K562 (cell line): Measurements from ENCODE around the gene CLDN5. TPM values are rescaled to one million over a fixed set of nuclear protein-coding genes. Genes with fewer than 3 reads are reported as not detected.

Experiments used
- COPS2 ChIP-seq: fragments of 450-650 bp; conservative IDR thresholded peaks from 2 replicates; pipeline ENCODE4 v1.6.1; 2016; ENCODE audit warnings: mild to moderate bottlenecking, moderate library complexity
- ETS2 ChIP-seq: IDR thresholded peaks from 2 replicates; pipeline ENCODE4 v1.6.1; 2016; ENCODE audit warnings: borderline replicate concordance, missing genetic modification characterization, mild to moderate bottlenecking, moderate library complexity, missing compliant biosample characterization; ENCODE audit not compliant: poor library complexity, severe bottlenecking
- HCFC1 ChIP-seq: IDR thresholded peaks from 2 replicates; pipeline ENCODE4 v1.6.1; 2012; ENCODE audit warnings: low read depth, low read length, improper control_type of control experiment
- HNRNPLL ChIP-seq: fragments of 200-400 bp; formaldehyde crosslinking; IDR thresholded peaks from 2 replicates; pipeline ENCODE4 v1.6.1; 2017; ENCODE audit warnings: low read length, low read depth, mild to moderate bottlenecking; ENCODE audit not compliant: poor library complexity, severe bottlenecking
- JUNB ChIP-seq: fragments of 450-650 bp; formaldehyde crosslinking; conservative IDR thresholded peaks from 2 replicates; pipeline ENCODE4 v1.4.0; 2020; ENCODE audit warnings: mild to moderate bottlenecking
- PURB ChIP-seq: sonication (generic); formaldehyde crosslinking; IDR thresholded peaks from 2 replicates; pipeline ENCODE4 v1.9.0; 2021; ENCODE audit warnings: low read depth, mild to moderate bottlenecking, missing genetic modification reagents
- TAF1 ChIP-seq: IDR thresholded peaks from 2 replicates; pipeline ENCODE4 v1.6.1; 2011; ENCODE audit warnings: mild to moderate bottlenecking, low read length, moderate library complexity; ENCODE audit not compliant: insufficient read depth, control insufficient read depth, severe bottlenecking; ENCODE audit errors: extremely low read depth
- TBL1XR1 ChIP-seq, 2 experiments: IDR thresholded peaks; 2 replicates each; pipeline ENCODE4 v1.6.1; 2012; ENCODE audit warnings: improper control_type of control experiment in 2 of 2, low read length in 2 of 2, mild to moderate bottlenecking in 1 of 2
- ZKSCAN3 ChIP-seq: fragments of 250-450 bp; sonication (Bioruptor Pico); IDR thresholded peaks from 2 replicates; pipeline ENCODE4 v1.4.0; 2020
- polyA plus RNA-seq, 8 experiments: library from polyadenylated mRNA; depleted of rRNA in 4 of 8; stranded (reverse) in 5 of 8; unstranded in 3 of 8; fragments of >200 nt; fragmentation: Nextera tagmentation in 2 of 8; fragmentation: Illumina TruSeq in 1 of 8; extraction: Ambion mirVana in 2 of 8; extraction: Trizol in 1 of 8; gene quantifications; 2 replicates each; pipeline versions ENCODE4 v1.2.1 to v1.2.3, GENCODE V29; 2011 to 2014; ENCODE audit warnings: inconsistent platforms in 1 of 8, missing spikeins in 1 of 8
- total RNA-seq, 7 experiments: library from RNA; depleted of rRNA in 6 of 7; stranded (reverse); fragments of >200 nt in 6 of 7; fragmentation: Illumina TruSeq in 2 of 7; extraction: Trizol in 2 of 7; gene quantifications; 2 replicates each; pipeline versions ENCODE4 v1.2.1 to v1.2.3, GENCODE V29; 2011 to 2021; ENCODE audit warnings: low replicate concordance in 1 of 7
- TF ChIP-seq, protein P1 (sequence below): sonication (generic); formaldehyde crosslinking; IDR thresholded peaks from 2 replicates; pipeline ENCODE4 v1.8.1; 2023; ENCODE audit warnings: mild to moderate bottlenecking, missing genetic modification reagents
- TF ChIP-seq, protein P2 (sequence below), 2 experiments: fragments of 450-650 bp in 1 of 2; sonication (generic) in 1 of 2; formaldehyde crosslinking in 1 of 2; IDR thresholded peaks in 1 of 2; conservative IDR thresholded peaks in 1 of 2; 2 replicates each; pipeline versions ENCODE4 v1.6.1 to v1.8.1; 2016 to 2023; ENCODE audit warnings: mild to moderate bottlenecking in 2 of 2, moderate library complexity in 2 of 2, inconsistent platforms in 1 of 2, missing genetic modification reagents in 1 of 2
- TF ChIP-seq, protein P3 (sequence below): IDR thresholded peaks from 2 replicates; pipeline ENCODE4 v1.6.1; 2011; ENCODE audit not compliant: insufficient read length; ENCODE audit errors: extremely low read depth
- TF ChIP-seq, protein P4 (sequence below): fragments of 250-450 bp; sonication (Bioruptor Pico); IDR thresholded peaks from 2 replicates; pipeline ENCODE4 v1.9.0; 2021; ENCODE audit warnings: mild to moderate bottlenecking
- TF ChIP-seq, protein P5 (sequence below): fragments of 250-450 bp; sonication (Bioruptor Pico); IDR thresholded peaks from 2 replicates; pipeline ENCODE4 v1.4.0; 2020
- TF ChIP-seq, protein P6 (sequence below): fragments of 450-650 bp; IDR thresholded peaks from 2 replicates; pipeline ENCODE4 v1.6.1; 2016; ENCODE audit warnings: low read depth, mild to moderate bottlenecking, moderate library complexity
- TF ChIP-seq, protein P7 (sequence below): IDR thresholded peaks from 3 replicates; pipeline ENCODE4 v1.6.1; 2011; ENCODE audit warnings: borderline replicate concordance, mild to moderate bottlenecking; ENCODE audit not compliant: insufficient read length, insufficient read depth
- TF ChIP-seq, protein P8 (sequence below): fragments of 450-650 bp; IDR thresholded peaks from one replicate; pipeline ENCODE4 v1.6.1; 2018; ENCODE audit warnings: mild to moderate bottlenecking, moderate library complexity; ENCODE audit not compliant: partially characterized antibody

CLDN5 gene
- total and polyA plus RNA-seq, 9 of the 15 experiments (the other 6 are each of a cell fraction or from before 2014, with no cell fraction given): 0.20 TPM; not detected in 8

DNA sequence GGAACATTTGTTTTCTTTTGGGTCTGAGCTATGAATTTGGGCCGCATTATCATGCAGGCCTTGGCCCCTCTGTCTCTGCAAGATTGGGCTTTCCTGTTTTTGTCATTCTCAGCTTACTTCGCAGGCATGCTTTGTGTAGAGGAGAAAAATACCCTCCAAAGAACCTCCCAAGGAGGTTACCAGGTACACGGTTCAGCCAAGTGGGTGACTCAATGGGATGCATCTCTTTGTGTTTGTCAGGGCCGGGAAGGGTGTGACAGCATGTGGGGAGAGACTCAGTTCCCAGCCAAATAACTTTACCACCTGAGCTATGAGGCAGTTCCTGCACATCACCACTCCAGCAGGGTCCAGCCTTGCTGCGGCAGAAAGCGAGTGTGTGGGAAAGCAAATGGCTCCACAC is 47.8 kb upstream of the CLDN5 start (continued):
- TF ChIP-seq, protein P1, sequence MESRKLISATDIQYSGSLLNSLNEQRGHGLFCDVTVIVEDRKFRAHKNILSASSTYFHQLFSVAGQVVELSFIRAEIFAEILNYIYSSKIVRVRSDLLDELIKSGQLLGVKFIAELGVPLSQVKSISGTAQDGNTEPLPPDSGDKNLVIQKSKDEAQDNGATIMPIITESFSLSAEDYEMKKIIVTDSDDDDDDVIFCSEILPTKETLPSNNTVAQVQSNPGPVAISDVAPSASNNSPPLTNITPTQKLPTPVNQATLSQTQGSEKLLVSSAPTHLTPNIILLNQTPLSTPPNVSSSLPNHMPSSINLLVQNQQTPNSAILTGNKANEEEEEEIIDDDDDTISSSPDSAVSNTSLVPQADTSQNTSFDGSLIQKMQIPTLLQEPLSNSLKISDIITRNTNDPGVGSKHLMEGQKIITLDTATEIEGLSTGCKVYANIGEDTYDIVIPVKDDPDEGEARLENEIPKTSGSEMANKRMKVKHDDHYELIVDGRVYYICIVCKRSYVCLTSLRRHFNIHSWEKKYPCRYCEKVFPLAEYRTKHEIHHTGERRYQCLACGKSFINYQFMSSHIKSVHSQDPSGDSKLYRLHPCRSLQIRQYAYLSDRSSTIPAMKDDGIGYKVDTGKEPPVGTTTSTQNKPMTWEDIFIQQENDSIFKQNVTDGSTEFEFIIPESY: no peak
- no peak for TF ChIP-seq ETS2 (tag)
- TF ChIP-seq, protein P2, sequence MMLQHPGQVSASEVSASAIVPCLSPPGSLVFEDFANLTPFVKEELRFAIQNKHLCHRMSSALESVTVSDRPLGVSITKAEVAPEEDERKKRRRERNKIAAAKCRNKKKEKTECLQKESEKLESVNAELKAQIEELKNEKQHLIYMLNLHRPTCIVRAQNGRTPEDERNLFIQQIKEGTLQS (IDR thresholded peaks at IDR 0.05): no peak
- TF ChIP-seq, protein P2 (CRISPR knock-in tag; conservative IDR thresholded peaks at IDR 0.05): no peak
- TF ChIP-seq HNRNPLL: peak; percentile 15
- TF ChIP-seq, protein P3, sequence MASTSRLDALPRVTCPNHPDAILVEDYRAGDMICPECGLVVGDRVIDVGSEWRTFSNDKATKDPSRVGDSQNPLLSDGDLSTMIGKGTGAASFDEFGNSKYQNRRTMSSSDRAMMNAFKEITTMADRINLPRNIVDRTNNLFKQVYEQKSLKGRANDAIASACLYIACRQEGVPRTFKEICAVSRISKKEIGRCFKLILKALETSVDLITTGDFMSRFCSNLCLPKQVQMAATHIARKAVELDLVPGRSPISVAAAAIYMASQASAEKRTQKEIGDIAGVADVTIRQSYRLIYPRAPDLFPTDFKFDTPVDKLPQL: no peak
- no peak for TF ChIP-seq TAF1
- TF ChIP-seq, protein P4, sequence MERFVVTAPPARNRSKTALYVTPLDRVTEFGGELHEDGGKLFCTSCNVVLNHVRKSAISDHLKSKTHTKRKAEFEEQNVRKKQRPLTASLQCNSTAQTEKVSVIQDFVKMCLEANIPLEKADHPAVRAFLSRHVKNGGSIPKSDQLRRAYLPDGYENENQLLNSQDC: no peak
- no peak for TF ChIP-seq ZKSCAN3 (CRISPR knock-in tag)
- TF ChIP-seq HCFC1: no peak
- no peak for TF ChIP-seq COPS2
- TF ChIP-seq, protein P5, sequence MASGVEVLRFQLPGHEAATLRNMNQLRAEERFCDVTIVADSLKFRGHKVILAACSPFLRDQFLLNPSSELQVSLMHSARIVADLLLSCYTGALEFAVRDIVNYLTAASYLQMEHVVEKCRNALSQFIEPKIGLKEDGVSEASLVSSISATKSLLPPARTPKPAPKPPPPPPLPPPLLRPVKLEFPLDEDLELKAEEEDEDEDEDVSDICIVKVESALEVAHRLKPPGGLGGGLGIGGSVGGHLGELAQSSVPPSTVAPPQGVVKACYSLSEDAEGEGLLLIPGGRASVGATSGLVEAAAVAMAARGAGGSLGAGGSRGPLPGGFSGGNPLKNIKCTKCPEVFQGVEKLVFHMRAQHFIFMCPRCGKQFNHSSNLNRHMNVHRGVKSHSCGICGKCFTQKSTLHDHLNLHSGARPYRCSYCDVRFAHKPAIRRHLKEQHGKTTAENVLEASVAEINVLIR: no peak
- TF ChIP-seq TBL1XR1 (IDR thresholded peaks at IDR 0.05; ENCODE audit: low read length in 2 of 2): 0 out of 4 replicates have a peak, but pooled peaks of 1 of the 2 experiments have one; percentile 18
- TF ChIP-seq JUNB (CRISPR knock-in tag): no peak
- TF ChIP-seq, protein P6, sequence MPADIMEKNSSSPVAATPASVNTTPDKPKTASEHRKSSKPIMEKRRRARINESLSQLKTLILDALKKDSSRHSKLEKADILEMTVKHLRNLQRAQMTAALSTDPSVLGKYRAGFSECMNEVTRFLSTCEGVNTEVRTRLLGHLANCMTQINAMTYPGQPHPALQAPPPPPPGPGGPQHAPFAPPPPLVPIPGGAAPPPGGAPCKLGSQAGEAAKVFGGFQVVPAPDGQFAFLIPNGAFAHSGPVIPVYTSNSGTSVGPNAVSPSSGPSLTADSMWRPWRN: no peak
- TF ChIP-seq, protein P7, sequence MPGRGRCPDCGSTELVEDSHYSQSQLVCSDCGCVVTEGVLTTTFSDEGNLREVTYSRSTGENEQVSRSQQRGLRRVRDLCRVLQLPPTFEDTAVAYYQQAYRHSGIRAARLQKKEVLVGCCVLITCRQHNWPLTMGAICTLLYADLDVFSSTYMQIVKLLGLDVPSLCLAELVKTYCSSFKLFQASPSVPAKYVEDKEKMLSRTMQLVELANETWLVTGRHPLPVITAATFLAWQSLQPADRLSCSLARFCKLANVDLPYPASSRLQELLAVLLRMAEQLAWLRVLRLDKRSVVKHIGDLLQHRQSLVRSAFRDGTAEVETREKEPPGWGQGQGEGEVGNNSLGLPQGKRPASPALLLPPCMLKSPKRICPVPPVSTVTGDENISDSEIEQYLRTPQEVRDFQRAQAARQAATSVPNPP: no peak
- TF ChIP-seq, protein P8, sequence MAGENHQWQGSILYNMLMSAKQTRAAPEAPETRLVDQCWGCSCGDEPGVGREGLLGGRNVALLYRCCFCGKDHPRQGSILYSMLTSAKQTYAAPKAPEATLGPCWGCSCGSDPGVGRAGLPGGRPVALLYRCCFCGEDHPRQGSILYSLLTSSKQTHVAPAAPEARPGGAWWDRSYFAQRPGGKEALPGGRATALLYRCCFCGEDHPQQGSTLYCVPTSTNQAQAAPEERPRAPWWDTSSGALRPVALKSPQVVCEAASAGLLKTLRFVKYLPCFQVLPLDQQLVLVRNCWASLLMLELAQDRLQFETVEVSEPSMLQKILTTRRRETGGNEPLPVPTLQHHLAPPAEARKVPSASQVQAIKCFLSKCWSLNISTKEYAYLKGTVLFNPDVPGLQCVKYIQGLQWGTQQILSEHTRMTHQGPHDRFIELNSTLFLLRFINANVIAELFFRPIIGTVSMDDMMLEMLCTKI: no peak
- TF ChIP-seq PURB: 0 out of 2 replicates have a peak, but pooled peaks have one; percentile 24
